ENCODE data around the gene DCXR.

The DCXR gene

GRCh38 chr17:82051776-82052637 is 14.5 kb upstream of the DCXR start, which contains the start of the genes GPS1 and RFNG (continued):
- TF ChIP-seq ZFP37 (tag by site-specific recombination; IDR thresholded peaks at IDR 0.05) (no peak), ZNF624 (tag by site-specific recombination; IDR thresholded peaks at IDR 0.05) (no peak), KLF10 (tag by site-specific recombination; IDR thresholded peaks at IDR 0.05) (peak; percentile 40; the same call in 1 of the 2 replicates), BCL11B (tag by site-specific recombination; IDR thresholded peaks at IDR 0.05; ENCODE audit: low read depth) (no peak), ZNF335 (tag by site-specific recombination; conservative IDR thresholded peaks at IDR 0.05) (peak; percentile 44), ZNF302 (tag by site-specific recombination; IDR thresholded peaks at IDR 0.05; ENCODE audit: low read depth) (no peak), ZIC2 (tag by site-specific recombination; IDR thresholded peaks at IDR 0.05) (peak; percentile 95), GLIS1 (tag by site-specific recombination; IDR thresholded peaks at IDR 0.05) (peak; percentile 51), ZBTB10 (tag by site-specific recombination; IDR thresholded peaks at IDR 0.05) (peak; percentile 39; the same call in 1 of the 2 replicates), SP2 (tag by site-specific recombination; IDR thresholded peaks at IDR 0.05) (peak; percentile 48), ZBTB17 (tag by site-specific recombination; IDR thresholded peaks at IDR 0.05) (0 out of 2 replicates have a peak, but pooled peaks have one; percentile 14), HOXD13 (CRISPR knock-in tag; IDR thresholded peaks at IDR 0.05; ENCODE audit: borderline replicate concordance) (no peak), RBAK (tag by site-specific recombination; IDR thresholded peaks at IDR 0.05) (no peak), ZNF518A (tag by site-specific recombination; conservative IDR thresholded peaks at IDR 0.05; ENCODE audit: low read depth) (peak; percentile 31; the same call in 1 of the 2 replicates), ZFP69B (tag by site-specific recombination; IDR thresholded peaks at IDR 0.05) (peak; percentile 57; the same call in 1 of the 2 replicates), ZNF114 (tag by site-specific recombination; IDR thresholded peaks at IDR 0.05) (no peak), ZSCAN23 (tag by site-specific recombination; IDR thresholded peaks at IDR 0.05) (no peak), ZBTB20 (tag by site-specific recombination; IDR thresholded peaks at IDR 0.05) (peak; percentile 41; the same call in 1 of the 2 replicates)
- TF ChIP-seq, protein P1, sequence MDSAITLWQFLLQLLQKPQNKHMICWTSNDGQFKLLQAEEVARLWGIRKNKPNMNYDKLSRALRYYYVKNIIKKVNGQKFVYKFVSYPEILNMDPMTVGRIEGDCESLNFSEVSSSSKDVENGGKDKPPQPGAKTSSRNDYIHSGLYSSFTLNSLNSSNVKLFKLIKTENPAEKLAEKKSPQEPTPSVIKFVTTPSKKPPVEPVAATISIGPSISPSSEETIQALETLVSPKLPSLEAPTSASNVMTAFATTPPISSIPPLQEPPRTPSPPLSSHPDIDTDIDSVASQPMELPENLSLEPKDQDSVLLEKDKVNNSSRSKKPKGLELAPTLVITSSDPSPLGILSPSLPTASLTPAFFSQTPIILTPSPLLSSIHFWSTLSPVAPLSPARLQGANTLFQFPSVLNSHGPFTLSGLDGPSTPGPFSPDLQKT (IDR thresholded peaks at IDR 0.05; ENCODE audit: borderline replicate concordance, low read depth, low read length), result no peak
- TF ChIP-seq, protein P2, sequence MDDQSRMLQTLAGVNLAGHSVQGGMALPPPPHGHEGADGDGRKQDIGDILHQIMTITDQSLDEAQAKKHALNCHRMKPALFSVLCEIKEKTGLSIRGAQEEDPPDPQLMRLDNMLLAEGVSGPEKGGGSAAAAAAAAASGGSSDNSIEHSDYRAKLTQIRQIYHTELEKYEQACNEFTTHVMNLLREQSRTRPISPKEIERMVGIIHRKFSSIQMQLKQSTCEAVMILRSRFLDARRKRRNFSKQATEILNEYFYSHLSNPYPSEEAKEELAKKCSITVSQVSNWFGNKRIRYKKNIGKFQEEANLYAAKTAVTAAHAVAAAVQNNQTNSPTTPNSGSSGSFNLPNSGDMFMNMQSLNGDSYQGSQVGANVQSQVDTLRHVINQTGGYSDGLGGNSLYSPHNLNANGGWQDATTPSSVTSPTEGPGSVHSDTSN (CRISPR knock-in tag; IDR thresholded peaks at IDR 0.05), result peak; percentile 55; the same call in 1 of the 2 replicates
- TF ChIP-seq, protein P3, sequence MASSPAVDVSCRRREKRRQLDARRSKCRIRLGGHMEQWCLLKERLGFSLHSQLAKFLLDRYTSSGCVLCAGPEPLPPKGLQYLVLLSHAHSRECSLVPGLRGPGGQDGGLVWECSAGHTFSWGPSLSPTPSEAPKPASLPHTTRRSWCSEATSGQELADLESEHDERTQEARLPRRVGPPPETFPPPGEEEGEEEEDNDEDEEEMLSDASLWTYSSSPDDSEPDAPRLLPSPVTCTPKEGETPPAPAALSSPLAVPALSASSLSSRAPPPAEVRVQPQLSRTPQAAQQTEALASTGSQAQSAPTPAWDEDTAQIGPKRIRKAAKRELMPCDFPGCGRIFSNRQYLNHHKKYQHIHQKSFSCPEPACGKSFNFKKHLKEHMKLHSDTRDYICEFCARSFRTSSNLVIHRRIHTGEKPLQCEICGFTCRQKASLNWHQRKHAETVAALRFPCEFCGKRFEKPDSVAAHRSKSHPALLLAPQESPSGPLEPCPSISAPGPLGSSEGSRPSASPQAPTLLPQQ (tag by site-specific recombination; IDR thresholded peaks at IDR 0.05), result peak; percentile 68
- TF ChIP-seq, protein P4, sequence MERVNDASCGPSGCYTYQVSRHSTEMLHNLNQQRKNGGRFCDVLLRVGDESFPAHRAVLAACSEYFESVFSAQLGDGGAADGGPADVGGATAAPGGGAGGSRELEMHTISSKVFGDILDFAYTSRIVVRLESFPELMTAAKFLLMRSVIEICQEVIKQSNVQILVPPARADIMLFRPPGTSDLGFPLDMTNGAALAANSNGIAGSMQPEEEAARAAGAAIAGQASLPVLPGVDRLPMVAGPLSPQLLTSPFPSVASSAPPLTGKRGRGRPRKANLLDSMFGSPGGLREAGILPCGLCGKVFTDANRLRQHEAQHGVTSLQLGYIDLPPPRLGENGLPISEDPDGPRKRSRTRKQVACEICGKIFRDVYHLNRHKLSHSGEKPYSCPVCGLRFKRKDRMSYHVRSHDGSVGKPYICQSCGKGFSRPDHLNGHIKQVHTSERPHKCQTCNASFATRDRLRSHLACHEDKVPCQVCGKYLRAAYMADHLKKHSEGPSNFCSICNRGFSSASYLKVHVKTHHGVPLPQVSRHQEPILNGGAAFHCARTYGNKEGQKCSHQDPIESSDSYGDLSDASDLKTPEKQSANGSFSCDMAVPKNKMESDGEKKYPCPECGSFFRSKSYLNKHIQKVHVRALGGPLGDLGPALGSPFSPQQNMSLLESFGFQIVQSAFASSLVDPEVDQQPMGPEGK (tag by site-specific recombination; IDR thresholded peaks at IDR 0.05), result peak; percentile 71; the same call in 1 of the 2 replicates
